ENCODE data around the gene PAX8. TPM values are rescaled to one million over a fixed set of nuclear protein-coding genes. Genes with fewer than 3 reads are reported as not detected.

Gene PAX8
- polyA plus RNA-seq, 1 experiment: 1.6 TPM

DNA sequence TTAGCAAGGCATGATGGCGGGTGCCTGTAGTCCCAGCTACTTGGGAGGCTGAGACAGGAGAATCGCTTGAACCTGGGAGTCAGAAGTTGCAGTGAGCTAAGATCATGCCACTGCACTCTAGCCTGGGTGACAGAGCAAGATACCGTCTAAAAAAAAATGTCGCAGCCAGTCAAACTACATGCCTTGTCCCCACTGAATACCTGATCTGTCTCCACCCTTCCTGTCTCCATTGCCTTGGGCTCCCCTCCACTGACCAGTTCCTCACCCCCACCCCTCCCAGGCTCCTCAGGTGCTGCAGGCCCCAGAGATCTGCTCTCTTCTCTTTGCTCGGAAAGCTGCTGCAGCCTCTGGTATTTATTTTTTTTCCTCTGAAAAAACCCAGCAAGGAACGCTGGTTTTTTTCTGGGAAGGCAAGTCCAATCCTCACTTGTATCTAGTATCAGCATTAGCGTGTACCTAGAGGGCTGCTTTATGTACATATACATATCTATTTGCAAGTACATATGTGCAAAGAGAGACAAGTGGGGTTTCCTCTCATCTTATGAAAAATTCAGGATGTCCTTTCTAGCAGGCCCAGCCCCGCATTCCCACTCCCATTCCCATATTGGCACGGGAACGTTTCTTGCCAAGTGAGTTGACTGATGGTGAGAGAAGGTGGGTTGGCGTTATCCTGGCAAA lies 100.5 kb downstream of the PAX8 start:
- Histone ChIP-seq H3K36me3 (ENCODE audit: control insufficient read depth, insufficient read depth, low read length) (no peaks in the 10 kb centered on the region), H3K4me3 (ENCODE audit: low read depth, low read length) (no peak overlapping the region), H3K27me3 (ENCODE audit: control insufficient read depth, insufficient read depth, low read length) (no peaks in the 10 kb centered on the region)
- TF ChIP-seq, protein P1, sequence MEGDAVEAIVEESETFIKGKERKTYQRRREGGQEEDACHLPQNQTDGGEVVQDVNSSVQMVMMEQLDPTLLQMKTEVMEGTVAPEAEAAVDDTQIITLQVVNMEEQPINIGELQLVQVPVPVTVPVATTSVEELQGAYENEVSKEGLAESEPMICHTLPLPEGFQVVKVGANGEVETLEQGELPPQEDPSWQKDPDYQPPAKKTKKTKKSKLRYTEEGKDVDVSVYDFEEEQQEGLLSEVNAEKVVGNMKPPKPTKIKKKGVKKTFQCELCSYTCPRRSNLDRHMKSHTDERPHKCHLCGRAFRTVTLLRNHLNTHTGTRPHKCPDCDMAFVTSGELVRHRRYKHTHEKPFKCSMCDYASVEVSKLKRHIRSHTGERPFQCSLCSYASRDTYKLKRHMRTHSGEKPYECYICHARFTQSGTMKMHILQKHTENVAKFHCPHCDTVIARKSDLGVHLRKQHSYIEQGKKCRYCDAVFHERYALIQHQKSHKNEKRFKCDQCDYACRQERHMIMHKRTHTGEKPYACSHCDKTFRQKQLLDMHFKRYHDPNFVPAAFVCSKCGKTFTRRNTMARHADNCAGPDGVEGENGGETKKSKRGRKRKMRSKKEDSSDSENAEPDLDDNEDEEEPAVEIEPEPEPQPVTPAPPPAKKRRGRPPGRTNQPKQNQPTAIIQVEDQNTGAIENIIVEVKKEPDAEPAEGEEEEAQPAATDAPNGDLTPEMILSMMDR (IDR thresholded peaks at IDR 0.05; ENCODE audit: insufficient read depth, low read depth, low read length): no peak
- ChIA-PET CTCF (no interaction called here), POLR2A (no interaction called here)
- DNase-seq (ENCODE audit: low read depth): no peak

DNA sequence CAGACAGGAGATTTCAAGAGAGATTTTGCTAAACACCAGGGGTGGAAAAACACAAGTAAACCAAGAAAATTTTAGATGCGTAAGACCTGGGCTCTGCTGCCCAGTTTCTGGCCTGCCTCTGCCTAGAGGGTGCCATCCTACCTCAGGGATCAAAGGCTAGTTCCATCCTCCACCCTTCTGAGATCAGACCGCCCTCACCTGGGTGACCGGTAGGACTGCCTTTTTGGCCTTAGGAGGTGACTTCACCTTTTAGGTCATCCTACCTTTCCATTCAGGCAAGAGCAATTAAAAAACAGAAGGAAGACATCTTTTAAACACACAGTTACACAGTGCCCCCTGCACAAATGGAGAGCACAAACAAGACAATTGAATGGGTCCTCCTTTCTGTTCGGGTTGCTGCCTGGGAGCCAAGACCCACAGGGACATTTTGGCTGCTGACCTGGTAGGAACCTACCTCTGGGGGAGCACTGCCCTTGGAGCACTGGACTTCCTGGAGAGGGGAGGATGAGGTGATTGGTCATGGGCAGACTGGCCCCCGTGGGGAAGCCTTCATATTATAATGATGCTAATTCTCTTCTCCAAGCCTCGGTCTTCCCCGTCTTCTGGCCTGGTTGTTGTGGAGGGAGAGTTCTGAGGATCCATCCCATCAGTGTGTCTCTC lies 101.9 kb downstream of the PAX8 start:
- Histone ChIP-seq H3K4me3 (ENCODE audit: low read depth, low read length) (no peak overlapping the region), H3K36me3 (ENCODE audit: control insufficient read depth, insufficient read depth, low read length) (no peaks in the 10 kb centered on the region), H3K27me3 (ENCODE audit: control insufficient read depth, insufficient read depth, low read length) (no peaks in the 10 kb centered on the region)
- DNase-seq (ENCODE audit: low read depth): no peak
- ChIA-PET POLR2A (no interaction called here), CTCF (interaction anchor here (1.8 kb wide), 1 partner anchor 15 kb away, joined by 4 read pairs; no protein-coding TSS in a partner anchor)
- TF ChIP-seq, protein P1 (IDR thresholded peaks at IDR 0.05; ENCODE audit: insufficient read depth, low read depth, low read length): no peak

DNA sequence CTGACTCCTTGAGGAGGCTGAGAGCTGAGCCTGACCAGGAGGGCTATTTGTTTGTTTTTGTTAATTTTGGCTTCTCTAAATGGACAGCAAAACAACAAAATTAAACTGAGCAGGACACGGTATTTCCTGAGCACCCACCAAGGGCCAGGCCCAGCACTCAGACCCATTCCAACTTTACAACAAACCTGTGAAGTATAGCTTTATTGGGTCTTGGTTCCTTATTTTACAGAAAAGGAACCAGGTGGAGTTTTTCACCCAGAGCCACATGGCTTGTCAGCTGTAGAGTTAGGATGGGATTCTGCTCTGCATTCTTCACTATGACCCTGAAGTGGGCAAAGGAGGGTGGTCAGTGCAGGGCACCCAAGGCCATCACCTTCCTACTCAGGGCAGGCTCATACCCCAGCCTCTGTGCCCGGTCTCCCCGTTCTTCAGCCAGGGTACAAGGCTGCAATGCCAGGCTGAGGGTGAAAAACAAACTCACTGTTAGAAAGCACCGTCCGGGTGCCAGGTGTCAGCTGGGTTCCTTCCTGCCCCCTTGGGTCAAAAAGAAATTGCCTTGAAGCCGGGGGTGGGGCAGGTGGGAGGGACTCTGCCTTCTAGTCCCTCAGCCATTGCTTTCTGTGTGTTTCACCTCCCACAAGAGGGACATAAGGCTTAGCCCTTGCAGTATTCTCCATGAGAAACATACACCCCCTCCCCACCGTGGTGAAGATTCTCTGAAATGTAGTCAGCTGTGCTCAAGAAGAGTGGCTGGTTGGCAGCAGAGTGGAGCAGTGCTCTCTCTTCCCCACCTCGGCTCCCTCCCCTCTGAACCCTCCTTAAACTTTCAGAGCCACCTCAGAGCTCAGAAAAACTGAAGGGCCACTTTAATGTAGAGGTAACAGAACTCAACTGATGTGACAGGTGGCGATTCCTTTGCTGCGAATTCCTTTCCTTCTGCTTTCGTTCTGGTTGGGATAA lies 102.7 kb downstream of the PAX8 start:
- H3K36me3 ChIP-seq (ENCODE audit: control insufficient read depth, insufficient read depth, low read length): no peaks in the 10 kb centered on the region
- ChIA-PET CTCF (interaction anchor here (1.3 to 1.8 kb wide), 2 partner anchors 16 to 214 kb away, joined by 4 to 5 read pairs; no protein-coding TSS in a partner anchor), POLR2A (no interaction called here)
- H3K27me3 ChIP-seq (ENCODE audit: control insufficient read depth, insufficient read depth, low read length): no peaks in the 10 kb centered on the region
- DNase-seq (ENCODE audit: low read depth): no peak
- no peak overlapping the region for H3K4me3 ChIP-seq (ENCODE audit: low read depth, low read length)
- TF ChIP-seq, protein P1 (IDR thresholded peaks at IDR 0.05; ENCODE audit: insufficient read depth, low read depth, low read length): no peak

DNA sequence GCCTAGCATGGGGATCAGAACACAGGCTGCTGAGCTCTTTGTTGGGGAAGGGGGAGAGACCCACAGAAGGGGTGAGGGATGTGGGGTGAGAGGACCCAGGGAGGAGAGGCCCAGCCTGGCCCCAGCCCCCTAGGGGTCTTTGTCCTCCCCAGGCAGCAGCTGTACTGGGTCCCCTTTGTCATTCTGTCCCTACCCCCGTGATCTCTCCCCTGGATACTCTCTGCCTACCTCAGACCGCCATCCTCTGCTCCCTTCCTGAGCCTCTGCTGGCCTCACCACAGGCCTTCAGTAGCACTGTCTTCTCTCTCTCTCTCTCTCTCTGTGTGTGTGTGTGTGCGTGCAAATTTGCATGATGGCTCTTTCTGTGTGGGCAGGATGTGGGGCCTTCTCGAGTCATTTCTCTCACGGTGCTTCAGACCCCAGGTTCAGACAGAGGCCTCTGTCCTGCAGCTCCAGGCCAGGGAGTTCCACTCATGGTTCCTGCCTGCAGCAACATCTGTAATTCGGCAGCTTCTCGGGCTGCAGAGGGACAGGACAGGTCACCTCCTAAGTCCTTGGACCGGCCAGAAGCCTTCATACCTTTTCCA lies 103.6 kb downstream of the PAX8 start:
- no peaks in the 10 kb centered on the region for H3K27me3 ChIP-seq (ENCODE audit: control insufficient read depth, insufficient read depth, low read length)
- no peak overlapping the region for H3K4me3 ChIP-seq (ENCODE audit: low read depth, low read length)
- no peak for DNase-seq (ENCODE audit: low read depth)
- CTCF ChIA-PET: interaction anchor here (0.9 to 1.8 kb wide), 8 partner anchors 10 to 215 kb away, joined by 3 to 5 read pairs (median 4); no protein-coding TSS in a partner anchor
- TF ChIP-seq, protein P1 (IDR thresholded peaks at IDR 0.05; ENCODE audit: insufficient read depth, low read depth, low read length): no peak
- no peaks in the 10 kb centered on the region for H3K36me3 ChIP-seq (ENCODE audit: control insufficient read depth, insufficient read depth, low read length)
- POLR2A ChIA-PET: no interaction called here
